NCI-H1930 (cell line): ENCODE measurements around the gene DMD.

Experiments used
- DNase-seq, 2 experiments: peaks; one replicate each; lab custom pipeline; 2025; lab: John Stamatoyannopoulos, UW

DMD gene

DNA sequence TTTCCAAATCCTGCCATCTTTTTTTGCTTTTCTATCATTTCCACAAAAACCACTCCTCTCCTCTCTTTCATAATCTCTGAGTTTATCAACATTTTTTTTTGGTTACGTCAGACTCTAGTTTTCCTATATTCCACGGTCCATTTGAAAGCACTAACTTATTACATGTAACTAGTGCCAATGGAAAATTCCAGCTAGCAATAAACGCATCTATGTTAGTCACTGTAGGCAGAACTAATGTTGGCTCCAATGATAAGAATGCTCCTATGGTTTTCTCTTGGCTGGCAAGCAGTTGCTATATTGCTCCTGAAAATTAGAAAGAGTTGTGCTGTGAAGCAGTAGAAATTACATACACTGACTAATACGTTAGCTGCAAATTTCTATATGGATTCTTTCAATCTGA, 1504.9 kb downstream of the DMD start:
- DNase-seq, result no peak

DNA sequence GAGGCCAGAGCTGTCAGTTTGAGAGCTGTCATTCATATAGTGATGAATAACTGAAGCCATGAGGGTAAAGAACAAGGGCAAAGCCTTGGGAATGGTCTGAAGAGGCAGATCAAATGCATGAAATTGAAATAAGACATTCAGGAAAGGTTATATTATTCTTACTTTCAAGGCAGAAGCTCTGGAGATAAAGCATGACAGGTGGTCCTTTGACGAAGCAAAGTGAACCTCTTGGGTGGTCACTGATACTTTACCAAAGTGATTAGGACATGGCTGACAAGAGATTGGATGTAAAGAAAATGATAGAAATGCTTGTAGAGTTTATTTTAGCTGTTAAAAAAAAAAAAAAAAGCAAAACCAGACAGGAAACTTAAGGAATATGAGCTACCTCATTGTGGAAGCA, 1505.5 kb downstream of the DMD start:
- DNase-seq, result no peak

DNA sequence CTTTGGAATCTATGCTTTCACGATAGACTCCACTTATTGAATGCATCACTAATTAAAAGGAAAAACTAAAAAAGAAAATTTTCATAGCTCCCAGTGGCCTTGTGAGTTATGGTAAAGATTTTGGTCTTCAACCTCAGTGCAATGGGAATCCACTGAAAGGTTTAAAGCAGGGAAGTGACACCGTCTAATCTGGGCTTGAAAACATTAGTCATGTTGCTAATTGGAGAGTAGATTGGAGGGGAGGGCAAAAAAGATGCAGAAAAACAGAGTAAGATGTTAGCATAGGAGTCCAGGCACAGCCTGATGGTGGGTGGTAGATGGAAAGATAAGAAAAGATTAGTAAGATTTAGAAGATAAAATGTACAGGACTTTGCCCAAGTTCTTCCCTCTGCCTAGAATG, 1506.4 kb downstream of the DMD start:
- DNase-seq, result no peak

DNA sequence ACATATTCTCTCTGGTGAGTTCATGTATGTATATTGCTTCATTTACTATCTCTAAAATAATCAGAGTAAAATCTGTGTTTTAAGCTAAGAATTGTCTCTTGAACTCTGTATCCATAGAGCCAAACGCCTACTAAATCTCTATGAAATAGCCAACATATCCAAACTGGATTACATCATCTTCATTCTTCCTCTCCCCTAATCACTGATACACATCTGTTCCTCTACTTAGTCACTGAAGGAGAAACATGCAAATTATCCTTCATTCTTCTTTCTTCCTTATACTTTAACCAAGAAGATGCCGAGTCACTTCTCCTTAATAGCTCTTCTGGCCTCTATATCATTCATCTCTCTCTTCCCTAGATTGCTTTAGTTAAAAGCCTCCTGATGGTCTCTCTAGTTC, 1509.1 kb downstream of the DMD start:
- no peak for DNase-seq

DNA sequence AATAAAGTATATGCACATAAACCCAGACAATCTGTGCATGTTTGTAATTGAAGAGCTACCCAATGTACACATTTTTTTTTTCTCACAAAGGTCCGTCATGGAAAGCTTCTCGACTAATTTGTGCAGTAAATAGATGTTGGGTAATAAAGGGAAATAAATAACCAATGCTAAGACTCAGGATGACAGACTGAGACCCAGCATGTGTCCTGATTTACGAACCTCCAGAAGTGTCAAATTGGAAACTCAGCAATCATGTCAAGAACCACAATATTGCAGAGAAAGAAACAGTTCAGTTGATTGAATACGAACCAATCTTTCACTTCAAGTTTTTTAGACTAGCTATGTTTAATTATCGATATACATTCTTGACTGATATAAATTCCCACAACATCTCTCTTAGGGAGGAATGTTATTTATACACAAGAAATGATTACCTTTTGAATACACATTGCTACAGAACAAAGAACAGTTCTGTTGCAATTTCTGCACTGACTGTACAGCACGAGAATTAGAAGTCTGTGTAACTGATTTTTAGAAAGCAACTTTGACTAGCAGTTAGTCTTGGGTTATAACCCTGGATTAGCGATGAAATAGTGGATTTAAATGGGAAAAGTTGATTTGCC, 1513.9 kb downstream of the DMD start:
- DNase-seq, result no peak

DNA sequence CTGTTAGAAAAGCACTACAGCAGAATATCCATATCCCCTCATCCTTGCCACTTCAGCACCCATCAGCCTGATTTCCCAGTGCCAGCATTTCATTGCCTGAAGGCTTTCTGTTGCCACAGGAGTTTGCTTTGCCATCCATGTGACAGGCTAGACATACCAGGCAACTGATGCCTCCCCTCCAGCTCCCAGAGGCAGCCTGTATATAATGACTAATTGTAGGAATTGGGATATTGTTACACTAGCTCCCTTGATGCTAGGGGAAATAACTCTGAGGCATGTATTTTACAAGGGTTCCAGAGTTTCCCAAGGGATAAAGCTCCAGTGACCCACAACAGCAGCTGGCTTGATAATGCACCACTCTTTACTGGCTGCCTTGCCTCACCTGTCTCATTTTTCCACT, 1531.5 kb downstream of the DMD start:
- no peak for DNase-seq

DNA sequence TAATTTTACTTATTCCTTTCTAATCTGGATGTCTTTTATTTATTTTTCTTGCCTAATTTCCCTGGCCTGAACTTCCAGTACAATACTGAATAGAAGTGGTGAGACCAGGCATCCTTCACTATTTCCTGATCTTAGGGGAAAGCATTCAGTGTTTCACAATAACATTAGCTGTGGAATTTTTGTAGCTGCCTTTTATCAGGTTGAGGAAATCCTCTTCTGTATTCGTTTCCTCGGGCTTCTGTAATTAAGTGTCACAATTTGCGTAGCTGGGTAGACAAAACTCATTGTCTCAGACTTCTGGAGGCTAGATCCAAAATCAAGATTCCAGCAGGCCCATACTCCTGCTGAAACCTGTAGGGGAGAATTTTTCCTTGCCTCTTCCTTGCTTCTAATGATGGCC, 1541.1 kb downstream of the DMD start:
- DNase-seq, result no peak

DNA sequence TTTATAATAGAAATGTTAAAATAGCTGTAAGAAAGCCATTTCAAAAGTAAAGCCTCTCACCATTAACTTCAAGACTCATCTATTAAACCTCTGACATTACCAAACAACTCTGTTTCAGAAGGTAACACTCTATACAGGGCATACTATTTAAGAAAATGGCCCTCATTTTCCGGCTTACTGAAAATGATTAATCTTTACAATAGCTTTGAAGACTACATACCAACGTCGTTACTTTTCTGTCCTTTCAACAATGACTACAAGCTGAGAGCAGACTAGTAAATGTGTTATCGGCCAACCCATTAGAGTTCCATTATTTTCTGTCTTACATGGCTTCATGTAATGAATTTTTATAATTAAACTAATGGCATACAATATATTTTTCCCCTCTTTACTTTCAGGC, 1545.9 kb downstream of the DMD start:
- no peak for DNase-seq

DNA sequence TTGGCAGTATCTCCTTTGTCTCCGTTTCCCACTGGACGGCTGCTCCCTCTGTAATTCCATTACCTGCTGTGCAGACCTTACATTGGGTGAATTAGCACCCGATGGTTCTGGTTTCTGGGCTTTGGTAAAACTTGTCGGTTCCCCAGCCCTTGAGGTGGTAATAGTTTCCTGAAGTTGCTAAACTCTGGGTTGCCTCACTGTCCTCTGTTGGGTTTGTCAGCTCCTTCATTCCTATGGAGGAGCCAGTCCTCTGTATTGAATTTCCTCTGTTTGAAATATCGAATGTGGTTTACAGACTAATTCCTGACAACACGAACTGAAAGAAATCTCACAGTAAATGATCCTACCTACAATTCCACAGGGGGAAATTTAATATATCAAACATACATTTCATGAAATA, 1548.2 kb downstream of the DMD start:
- DNase-seq, result no peak

DNA sequence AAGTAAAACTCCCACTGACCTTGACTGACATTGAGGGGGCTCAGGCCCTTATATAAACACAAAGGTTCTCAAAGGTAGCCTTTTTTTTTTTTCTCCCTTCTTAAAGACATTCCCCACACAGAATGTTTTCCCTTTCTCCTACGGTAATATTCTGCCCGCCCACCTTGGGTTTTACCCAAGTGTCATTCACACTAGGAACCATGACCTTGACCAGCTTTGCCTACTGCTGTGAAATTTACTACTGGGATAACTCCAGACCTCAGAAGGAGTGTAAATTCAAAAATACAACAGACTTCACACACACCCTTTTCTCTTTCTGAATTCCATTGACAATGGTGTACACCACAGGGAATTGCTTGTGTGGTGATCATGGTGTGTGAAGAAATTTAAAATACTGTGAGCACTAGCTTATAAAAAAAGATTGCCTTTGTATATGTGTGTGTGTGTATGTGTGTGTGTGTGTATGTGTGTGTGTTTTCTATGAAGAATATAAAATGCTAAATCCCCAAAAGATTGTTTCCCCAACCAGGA, 1550.0 kb downstream of the DMD start:
- no peak for DNase-seq

DNA sequence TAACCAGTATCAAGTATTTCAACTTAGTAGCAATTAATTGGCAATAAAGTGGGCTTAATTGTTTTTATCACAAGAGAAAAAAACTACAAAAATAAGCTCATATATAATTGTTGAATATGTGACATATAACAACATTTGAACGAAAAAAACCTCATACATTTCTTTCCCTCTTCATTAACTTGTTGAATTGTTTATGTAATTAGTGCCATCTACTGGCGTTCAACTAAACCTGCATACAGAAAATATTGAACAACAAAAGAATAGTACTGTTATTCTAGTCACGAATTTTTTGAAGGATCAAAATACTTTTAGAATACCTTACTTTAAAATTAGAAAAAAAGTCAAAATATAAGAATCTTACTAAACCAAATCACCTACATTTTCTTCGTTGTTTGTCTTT, 1553.0 kb downstream of the DMD start:
- peak; percentile 4 to 6 for DNase-seq

DNA sequence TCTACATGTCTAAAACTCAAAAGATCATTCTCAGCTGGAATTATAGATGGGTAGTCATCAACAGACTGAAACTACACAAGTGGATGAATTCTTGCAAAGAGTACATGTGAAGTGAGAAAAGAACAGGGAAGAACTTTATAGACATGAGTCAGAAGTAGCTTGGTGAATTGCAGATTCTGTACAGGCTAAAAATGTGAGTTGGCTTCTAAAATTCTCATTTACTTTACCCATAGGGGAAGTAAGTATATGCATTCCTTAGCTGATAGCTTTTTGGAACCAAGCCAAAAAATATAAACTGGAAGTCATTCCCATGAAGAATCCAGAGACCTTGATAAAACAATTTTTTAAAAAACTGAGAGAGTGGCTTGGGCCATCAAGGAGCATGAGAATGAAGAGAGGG, 1555.3 kb downstream of the DMD start:
- DNase-seq, result no peak

DNA sequence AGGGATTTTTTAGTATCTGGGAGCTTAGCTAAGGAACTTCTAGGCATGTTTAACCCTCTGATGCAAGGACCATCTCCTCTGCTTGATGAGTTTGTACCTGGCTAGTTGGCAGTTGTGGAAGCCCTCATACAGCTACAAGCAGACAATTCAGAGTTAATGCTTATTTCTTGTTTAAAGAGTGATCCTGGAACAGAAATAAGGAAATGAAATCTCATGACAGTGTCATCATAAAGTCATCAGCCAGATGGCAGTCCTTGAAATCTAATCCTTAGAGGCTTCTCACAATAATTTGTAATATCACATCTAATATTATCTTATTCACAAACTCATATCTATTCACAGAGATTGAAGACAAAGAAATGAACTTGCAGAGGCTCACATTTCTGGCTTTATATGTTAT, 1557.9 kb downstream of the DMD start:
- no peak for DNase-seq

DNA sequence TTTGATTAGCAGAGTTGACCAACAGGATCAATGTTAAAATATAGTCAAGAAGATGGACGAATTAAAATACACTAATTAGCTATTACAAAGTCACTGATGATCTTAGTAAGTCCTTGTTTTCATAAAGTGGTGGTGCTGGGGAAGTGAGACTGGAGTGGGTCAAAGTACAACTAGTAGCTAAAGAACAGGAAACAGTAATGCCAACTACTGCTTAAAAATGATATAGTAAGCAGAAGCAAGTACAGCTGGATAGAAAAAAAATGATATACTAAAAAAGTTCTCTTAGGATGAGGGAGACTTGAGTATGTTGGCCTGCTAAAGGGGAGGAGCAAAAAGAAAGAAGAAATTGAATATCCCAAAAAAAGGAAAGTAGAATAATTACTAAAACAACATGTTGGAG, 1558.7 kb downstream of the DMD start:
- no peak for DNase-seq

DNA sequence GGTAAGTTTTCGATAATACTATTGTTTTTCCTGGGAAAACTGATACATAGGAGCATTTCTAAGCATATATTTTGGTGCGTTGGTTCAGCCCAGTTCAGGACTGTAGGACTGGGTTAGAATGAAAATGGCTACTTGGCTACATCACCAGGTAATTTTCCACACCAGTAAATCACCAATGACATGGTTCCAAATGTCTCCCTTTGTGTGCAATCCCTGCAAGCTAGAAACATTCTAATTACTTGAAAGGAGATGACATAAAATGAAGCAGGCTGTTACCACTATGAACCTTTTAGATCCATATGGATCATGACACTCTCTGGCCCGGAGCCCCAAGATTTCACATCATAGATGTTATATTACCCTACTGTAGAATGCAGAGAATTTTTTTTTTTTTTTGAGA, 1562.1 kb downstream of the DMD start:
- no peak for DNase-seq

DNA sequence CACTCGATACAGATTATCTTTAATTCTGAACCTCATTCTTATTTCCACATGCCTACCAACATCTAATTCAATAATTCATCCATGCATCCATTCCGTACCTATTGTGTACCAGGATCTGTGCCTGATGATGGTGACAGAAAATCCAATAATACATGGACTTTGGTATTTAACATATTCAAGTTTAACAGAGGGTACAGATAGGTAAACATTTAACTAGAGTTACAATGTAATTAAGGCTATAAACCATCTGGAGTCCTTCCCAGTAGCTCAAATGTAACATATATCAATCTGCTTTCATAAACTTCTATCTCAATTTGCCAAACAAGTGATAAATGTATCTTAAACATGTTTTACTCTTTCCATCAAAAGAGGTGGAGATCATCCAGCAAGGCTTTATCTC, 1578.0 kb downstream of the DMD start:
- DNase-seq, result peak; percentile 18 to 20

DNA sequence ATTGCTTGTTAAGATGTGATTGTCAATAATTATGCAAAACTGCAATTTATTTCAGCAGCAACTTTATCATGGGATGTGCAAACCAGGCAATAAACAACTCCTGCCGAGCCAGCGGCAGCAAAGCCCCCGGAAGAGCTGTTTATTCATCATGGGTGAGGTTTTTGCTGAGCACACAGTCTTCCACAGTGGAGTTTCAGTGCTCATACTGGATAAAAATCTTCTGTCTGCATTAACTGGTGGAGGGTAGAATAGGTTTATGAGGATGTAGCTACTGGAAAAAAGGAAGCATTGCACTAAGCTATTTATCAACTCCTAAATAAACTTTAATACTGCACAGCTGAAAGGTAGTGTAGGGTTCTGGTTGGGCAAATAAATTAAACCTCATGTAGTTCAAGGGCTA, 1582.2 kb downstream of the DMD start:
- DNase-seq, result no peak

DNA sequence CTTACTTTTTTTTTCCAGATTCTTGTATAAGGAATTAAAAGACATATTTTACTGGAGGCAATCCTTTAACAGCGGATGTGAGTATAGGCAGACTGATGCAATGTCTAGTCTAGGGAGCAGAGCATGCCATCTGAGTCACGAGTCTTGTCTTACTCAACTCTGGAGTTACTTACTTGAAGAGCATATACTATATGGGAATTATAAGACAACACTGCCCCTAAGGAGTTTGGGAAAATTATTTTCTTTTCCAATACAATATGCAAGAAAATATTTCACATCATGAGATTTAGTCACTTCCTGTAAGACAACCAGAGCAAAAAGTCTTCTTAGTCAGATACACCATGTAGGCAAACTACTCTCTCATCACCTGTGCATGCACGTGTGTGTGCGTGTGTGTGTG, 1602.2 kb downstream of the DMD start:
- no peak for DNase-seq

DNA sequence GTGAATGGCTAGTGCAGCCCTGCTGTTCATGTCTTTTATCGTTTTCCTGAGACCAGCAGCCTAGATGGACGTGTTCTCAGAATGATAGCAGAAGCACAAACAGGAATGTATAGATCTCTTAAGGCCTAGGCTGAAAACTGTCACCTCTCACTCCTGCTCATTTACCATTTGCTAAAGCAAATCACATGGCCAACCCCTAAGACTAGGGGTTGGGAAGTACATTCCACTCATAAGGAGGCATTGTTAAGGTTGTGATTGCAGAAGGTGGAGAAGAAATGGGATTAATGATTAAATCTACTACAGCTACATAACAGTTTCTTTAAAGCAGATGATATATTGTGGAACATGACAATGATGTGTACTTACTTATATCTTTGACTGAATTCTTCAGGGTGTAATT, 1602.7 kb downstream of the DMD start:
- DNase-seq, result no peak

DNA sequence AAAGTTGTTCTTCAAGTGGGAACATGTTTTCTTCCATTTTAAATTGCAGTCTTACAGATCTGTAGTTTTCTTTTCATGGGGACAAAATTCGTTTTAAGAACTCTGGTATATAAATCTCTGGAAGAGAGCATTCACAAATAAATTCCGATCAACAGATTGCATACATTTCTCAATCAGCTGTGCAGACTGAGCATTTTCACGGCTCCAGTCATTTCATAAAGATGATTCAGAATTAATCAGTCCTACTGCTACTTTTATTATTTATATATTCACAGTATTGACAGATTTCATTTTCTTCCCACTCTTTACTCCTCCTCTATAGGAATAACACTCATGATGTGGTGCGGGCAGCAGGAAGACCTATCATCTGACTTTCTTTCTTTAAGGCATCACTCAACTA, 1604.6 kb downstream of the DMD start:
- DNase-seq, result no peak

DNA sequence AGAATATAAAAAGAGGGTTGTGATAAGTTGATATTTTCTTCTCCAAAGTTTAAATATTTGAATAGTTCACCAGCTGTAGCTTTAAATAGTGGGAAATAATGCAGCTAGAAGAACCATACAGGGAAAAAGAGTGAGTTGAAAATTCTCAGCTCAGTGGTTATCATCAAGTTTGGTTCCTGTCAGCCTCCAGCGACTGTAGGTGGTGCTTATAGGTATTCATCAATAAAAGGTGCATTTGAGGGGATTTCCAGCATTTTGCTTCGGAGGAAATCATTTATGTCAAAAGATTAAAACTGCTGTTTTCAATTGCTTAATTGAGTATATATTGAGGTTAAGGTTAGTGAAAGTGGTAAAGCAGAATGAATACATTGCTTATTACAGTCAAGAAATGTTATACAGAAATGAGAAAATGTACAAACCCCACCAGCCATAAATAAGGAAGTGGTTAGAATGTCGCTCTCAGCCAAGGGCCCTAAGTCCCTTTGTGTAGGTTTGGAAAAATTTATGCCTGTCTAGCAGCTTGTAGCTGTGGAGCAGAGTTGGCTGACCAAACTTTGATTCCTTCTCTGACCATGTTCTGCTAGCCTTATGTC, 1606.6 kb downstream of the DMD start:
- no peak for DNase-seq

DNA sequence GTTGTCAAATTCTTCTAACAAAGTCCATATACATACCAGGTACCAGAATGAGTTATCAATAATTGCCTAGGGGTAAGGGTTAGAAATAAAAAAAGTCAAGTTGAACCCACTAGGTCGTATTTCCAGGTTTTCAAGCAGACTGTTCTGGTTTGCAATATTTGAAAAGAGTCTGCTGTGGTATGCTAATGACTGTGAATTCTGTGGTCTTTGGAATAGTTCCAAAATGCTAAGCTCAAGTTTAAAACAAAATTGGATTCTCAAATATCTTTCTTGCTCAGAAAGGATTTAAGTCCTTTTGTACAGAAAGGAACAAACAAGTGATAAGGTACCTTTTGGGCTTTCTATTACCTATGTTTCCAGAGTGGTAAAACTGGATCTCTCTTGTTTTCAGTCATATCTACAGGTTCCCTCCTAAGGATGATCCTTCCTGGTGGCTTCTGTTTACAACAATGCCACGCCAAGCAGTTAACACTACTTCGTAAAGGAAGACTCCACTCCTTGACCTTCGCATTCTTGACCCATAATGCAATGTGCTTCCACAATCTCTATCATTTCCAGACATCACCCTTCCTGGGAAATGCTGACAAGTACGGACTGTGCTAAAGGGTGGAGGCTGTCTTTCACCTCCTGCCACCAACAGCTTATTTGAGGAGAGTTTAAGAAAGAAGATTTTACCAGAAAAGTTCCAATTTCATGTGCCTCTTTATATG, 1607.8 kb downstream of the DMD start:
- DNase-seq, result no peak

DNA sequence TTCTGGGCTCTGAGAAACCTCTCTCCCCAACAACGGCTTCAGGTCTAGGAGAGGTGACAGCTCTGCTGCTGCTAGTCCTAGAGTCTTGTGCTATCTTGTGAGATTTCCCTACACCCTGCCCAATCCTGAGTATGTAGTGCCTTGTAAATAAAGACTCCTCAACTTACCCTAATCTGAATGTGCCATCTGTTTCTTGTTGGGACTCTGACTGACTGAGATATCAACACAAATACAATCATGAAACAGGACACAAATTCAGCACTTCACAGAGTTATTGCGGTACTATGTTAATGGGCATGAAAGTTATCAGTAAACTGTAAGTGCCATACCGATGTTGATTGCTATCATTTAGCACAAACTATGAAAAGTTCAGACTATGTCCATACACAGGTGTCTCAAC, 1610.5 kb downstream of the DMD start:
- no peak for DNase-seq

DNA sequence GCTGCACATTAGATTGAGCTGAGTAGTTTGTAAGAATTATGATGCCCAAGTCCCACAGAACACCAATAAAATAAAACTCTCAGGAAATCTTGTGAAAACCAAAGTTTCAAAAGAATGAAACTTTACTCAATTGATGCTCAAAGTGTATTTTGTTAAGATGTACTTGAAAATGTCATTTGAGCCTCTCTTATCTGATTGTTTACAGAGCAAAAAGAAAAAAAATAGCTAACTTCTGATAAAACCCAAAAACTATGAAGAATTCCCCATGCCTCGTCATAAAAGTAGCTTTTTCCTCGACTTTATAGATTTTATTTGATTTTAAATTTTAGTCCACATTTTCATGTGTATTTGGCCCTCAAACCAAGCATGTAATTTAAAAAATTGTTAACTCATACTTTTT, 1618.0 kb downstream of the DMD start:
- no peak for DNase-seq
